ENCODE results near the gene TMEM108.

- TF ChIP-seq CTCF (IDR thresholded peaks at IDR 0.05) (no peak), ZFX (IDR thresholded peaks at IDR 0.05; ENCODE audit: borderline replicate concordance) (no peak)
Measured at GRCh38 chr3:133259767-133260166, 221.6 kb downstream of the TMEM108 start.

Data from 22Rv1 (cell line).